Pancreas (tissue), 10 donors: ENCODE data around the gene PRKACB. TPM values are rescaled to one million over a fixed set of nuclear protein-coding genes. Genes with fewer than 3 reads are reported as not detected.

ENCODE experiments used
- ATAC-seq, 4 donors: fragments of 200-7000 bp; cut with Tn5 transposase; one replicate each; pipeline versions ENCODE4 v1.8.0 to v1.9.1; 2020; ENCODE audit warnings: mild to moderate bottlenecking in 4 of 4, moderate library complexity in 4 of 4
- DNase-seq, 6 donors: peaks; one replicate each; pipeline ENCODE4 v3.0.0-alpha.2; 2020
- FAIRE-seq: peaks from 2 replicates; lab custom pipeline; 2012; peaks lifted over from hg19 to GRCh38; lab: Jason Lieb, UNC
- H3K27ac ChIP-seq, 4 donors: fragments of 200-600 bp; sonication (generic); 1 replicate in 3 of 4; 2 replicates in 1 of 4; pipeline versions ENCODE4 v1.5.0 to v1.8.0; 2020
- H3K27me3 ChIP-seq, 4 donors: fragments of 200-600 bp; one replicate each; pipeline ENCODE4 v1.8.0; 2021
- H3K36me3 ChIP-seq, 3 donors: fragments of 200-600 bp; sonication (generic) in 1 of 3; one replicate each; pipeline versions ENCODE4 v1.5.0 to v1.8.0; 2020 to 2021
- H3K4me1 ChIP-seq, 3 donors: fragments of 200-600 bp; one replicate each; pipeline ENCODE4 v1.8.0; 2021
- H3K4me3 ChIP-seq, 4 donors: fragments of 200-600 bp; sonication (generic) in 2 of 4; one replicate each; pipeline versions ENCODE4 v1.5.0 to v1.8.0; 2020 to 2021
- H3K9me3 ChIP-seq, 4 donors: fragments of 200-600 bp; one replicate each; pipeline ENCODE4 v1.8.0; 2021
- WGBS, 2 donors: extraction: QIAGEN DNeasy Blood & Tissue Kit; methylation state at CpG; one replicate each; pipeline ENCODE4 v1.1.7; 2013; 5-methylcytosine and 5-hydroxymethylcytosine counted together
- intact Hi-C, 3 donors: fragments of 100-400 bp; cut with DNase I; formaldehyde crosslinking; loops; one replicate each; pipeline versions ENCODE4 v1.11.1 to v1.14.2; 2022
- polyA plus RNA-seq, 2 donors: library from polyadenylated mRNA; stranded (reverse); fragments of 200-250 nt; gene quantifications; one replicate each; pipeline ENCODE4 v1.2.3, GENCODE V29; 2013
- total RNA-seq, 6 donors: library from RNA; stranded (reverse); fragmentation: NEBNext Ultra II Directional in 4 of 6; extraction: Animal tissue kit (Norgen Biotek cat#: 25700) in 4 of 6; gene quantifications; one replicate each; pipeline versions ENCODE4 v1.2.1 to v1.2.4, GENCODE V29; 2021 to 2023
- TF ChIP-seq, protein P1 (sequence below), 4 donors: fragments of 200-600 bp; sonication (generic) in 3 of 4; IDR thresholded peaks; one replicate each; pipeline versions ENCODE4 v1.5.0 to v1.8.0; 2021; ENCODE audit warnings: antibody characterized with exemption in 4 of 4
- donor health status: healthy with polysubstance abuse.
- donor health status: DM: no; HTN: no; CAD: no; lungs with moderate emphysema.
- donor health status: DM: no; HTN: no; CAD: no.
- donor health status: control.
- donor health status: control.
- donor health status: Bipolar disorder and iron deficiency.
- donor health status: DM: yes; HTN: yes; CAD: no.
- donor health status: DM: no; HTN: no; CAD: no.
- donor health status: DM: no; HTN: no; CAD: no.
- donor health status: DM: yes; HTN: yes; CAD: no.

PRKACB gene
- total and polyA plus RNA-seq, 8 donors = 7.3 to 29.7 (median 14.0) TPM

DNA sequence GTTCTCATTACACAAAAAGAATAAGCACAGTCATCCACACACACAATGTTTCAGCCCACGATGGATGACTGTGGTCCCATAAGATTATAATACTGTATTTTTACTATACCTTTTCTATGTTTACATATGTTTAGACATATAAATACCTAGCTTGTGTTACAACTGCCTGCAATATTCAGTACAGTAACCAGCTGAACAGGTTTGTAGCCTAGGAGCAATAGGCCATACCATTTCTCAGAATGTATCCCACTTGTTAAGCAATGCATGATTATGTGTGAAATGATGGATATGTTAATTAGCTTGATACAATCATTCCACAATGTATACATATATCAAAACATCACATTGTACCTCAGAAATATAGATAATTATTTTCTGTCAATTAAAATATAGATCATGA lies 124.3 kb downstream of the PRKACB start:
- intact Hi-C loops = no loop called here
- WGBS, 2 donors = 80% methylated on average over 1 of the region's 1 CpG
- Histone ChIP-seq H3K4me1 (peaks cover 16 to 20% (median 17%) of the 10 kb centered on the region in 3 donors), H3K36me3 (no peaks in the 10 kb centered on the region), H3K27me3 (no peaks in the 10 kb centered on the region), H3K27ac (no peak overlapping the region), H3K9me3 (no peaks in the 10 kb centered on the region), H3K4me3 (no peak overlapping the region)
- TF ChIP-seq, protein P1, sequence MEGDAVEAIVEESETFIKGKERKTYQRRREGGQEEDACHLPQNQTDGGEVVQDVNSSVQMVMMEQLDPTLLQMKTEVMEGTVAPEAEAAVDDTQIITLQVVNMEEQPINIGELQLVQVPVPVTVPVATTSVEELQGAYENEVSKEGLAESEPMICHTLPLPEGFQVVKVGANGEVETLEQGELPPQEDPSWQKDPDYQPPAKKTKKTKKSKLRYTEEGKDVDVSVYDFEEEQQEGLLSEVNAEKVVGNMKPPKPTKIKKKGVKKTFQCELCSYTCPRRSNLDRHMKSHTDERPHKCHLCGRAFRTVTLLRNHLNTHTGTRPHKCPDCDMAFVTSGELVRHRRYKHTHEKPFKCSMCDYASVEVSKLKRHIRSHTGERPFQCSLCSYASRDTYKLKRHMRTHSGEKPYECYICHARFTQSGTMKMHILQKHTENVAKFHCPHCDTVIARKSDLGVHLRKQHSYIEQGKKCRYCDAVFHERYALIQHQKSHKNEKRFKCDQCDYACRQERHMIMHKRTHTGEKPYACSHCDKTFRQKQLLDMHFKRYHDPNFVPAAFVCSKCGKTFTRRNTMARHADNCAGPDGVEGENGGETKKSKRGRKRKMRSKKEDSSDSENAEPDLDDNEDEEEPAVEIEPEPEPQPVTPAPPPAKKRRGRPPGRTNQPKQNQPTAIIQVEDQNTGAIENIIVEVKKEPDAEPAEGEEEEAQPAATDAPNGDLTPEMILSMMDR (IDR thresholded peaks at IDR 0.05) = no peak
- ATAC-seq (no peak), DNase-seq (no peak), FAIRE-seq (no peak)

DNA sequence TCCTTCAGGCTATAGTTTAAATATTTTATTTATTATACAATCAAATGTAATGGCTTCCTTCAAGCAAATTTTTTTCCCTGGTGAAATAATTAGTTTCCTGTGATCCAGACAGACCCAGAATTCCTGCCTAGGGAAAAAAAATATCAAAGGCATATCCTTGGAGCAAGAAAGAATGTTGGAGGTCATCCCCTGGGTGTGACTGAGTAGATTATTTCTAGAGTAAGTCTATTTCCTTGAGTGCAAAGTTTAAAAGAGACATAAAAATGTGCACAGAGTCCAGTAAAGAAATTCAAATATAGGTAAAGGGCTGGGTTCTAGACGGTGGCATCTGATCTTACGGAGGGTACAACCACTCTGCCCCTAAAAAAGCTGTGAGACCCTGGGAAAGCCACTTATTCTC lies 125.2 kb downstream of the PRKACB start:
- intact Hi-C loops = no loop called here

DNA sequence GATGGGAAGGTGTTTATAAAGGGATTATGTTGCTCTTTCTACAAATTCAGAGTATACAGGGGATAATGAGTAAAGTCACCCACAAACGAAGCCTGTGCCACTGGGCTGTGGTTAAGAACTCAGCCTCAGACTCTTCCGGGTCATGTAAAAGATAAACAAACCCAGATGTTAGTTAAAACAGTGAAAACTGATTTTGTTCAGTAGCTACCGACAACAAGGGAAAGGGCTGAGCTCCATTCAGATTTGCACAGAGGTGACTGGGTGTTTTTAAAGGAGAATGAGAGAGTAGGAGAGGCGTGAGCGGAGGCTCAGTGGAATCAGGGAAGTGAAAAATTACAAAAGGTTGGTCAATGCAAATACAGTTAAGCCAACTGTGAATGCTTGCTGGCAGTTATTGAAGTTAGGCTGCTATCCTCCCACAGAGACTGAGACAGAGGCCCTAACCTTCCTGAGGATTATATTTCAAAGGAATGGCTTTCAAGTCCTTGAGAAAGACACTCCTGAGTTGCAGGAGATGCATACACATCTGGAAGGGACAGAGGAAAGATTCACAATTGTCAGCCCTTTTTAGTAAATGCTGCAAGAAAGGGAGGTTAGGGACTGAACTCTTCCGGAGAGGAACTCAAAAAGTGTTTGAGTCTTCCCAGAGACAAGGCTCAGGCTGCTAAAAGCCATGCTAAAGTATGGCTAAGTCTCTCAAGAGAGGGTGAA lies 127.5 kb downstream of the PRKACB start:
- Histone ChIP-seq H3K27me3 (no peaks in the 10 kb centered on the region), H3K27ac (peak overlapping the region; percentile 20 to 71 (median 26)), H3K4me3 (no peak overlapping the region), H3K4me1 (peaks cover 16 to 20% (median 17%) of the 10 kb centered on the region in 3 donors), H3K36me3 (no peaks in the 10 kb centered on the region), H3K9me3 (no peaks in the 10 kb centered on the region)
- TF ChIP-seq, protein P1 (IDR thresholded peaks at IDR 0.05) = no peak
- FAIRE-seq = no peak
- peak; percentile 53 to 80 (median 68) for ATAC-seq
- WGBS, 2 donors = 35 to 39% methylated on average over 6 of the region's 6 CpGs
- DNase-seq = no peak
- intact Hi-C loops = no loop called here

More for the DNA sequence above, 125.2 kb downstream of the PRKACB start:
- H3K27me3 ChIP-seq = no peaks in the 10 kb centered on the region
- H3K4me3 ChIP-seq = no peak overlapping the region
- TF ChIP-seq, protein P1 (IDR thresholded peaks at IDR 0.05) = no peak
- no peaks in the 10 kb centered on the region for H3K9me3 ChIP-seq
- FAIRE-seq = peak; percentile 9
- H3K27ac ChIP-seq = no peak overlapping the region
- ATAC-seq = no peak
- no peaks in the 10 kb centered on the region for H3K36me3 ChIP-seq
- H3K4me1 ChIP-seq = peaks cover 16 to 20% (median 17%) of the 10 kb centered on the region in 3 donors
- WGBS, 2 donors = 21% methylated on average over 2 of the region's 2 CpGs
- DNase-seq = no peak

DNA sequence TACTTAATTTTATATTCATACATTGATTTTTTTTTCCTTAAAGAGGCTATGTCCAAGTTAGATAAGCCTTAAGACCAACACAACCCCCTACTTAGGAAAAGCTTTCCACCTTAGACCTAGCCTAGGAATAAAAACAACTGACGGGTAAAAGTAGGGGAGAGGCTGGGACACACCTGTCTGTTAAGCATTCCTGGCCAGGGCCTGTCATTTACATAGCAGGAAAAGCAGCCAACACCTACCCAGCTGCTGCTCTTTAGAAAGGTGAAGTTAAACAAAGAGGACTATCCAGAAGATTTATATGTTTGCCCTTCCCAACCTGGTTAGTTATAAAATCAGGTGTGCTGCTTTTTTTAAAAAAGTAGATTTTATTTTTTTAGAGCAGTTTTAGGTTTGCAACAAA lies 128.3 kb downstream of the PRKACB start:
- Histone ChIP-seq H3K27me3 (no peaks in the 10 kb centered on the region), H3K27ac (peak overlapping the region in 2 of 4 donors; percentile 20 to 71), H3K36me3 (no peaks in the 10 kb centered on the region), H3K4me1 (peaks cover 16 to 20% (median 17%) of the 10 kb centered on the region in 3 donors), H3K4me3 (no peak overlapping the region), H3K9me3 (no peaks in the 10 kb centered on the region)
- FAIRE-seq = peak; percentile 68
- DNase-seq = peak in 3 of 6 donors; percentile 27 to 66 (median 41)
- ATAC-seq = peak; percentile 83 to 96 (median 93)
- intact Hi-C loops = no loop called here
- WGBS, 2 donors = 4 to 14% methylated on average over 1 of the region's 1 CpG
- TF ChIP-seq, protein P1 (IDR thresholded peaks at IDR 0.05) = no peak
